Loucy (cell line): ENCODE data around the gene C2.

Experiments
- H2AFZ ChIP-seq: fragments of 200-600 bp; sonication (generic); 2 replicates; pipeline ENCODE4 v1.6.0; 2016; ENCODE audit warnings: antibody characterized with exemption, mild to moderate bottlenecking, low read length, moderate library complexity
- H3F3A ChIP-seq: fragments of 200-600 bp; 2 replicates; pipeline ENCODE4 v1.6.0; 2016; ENCODE audit warnings: antibody characterized with exemption, low read depth, mild to moderate bottlenecking
- H3K27me3 ChIP-seq: fragments of 200-600 bp; sonication (generic); 2 replicates; pipeline ENCODE4 v1.6.1; 2014; ENCODE audit warnings: low read length, mild to moderate bottlenecking; ENCODE audit not compliant: insufficient read depth, poor library complexity, severe bottlenecking
- H3K36me3 ChIP-seq: fragments of 200-600 bp; sonication (generic); 2 replicates; pipeline ENCODE4 v1.6.1; 2016; ENCODE audit warnings: low read length; ENCODE audit not compliant: insufficient read depth
- H3K4me1 ChIP-seq: fragments of 200-600 bp; sonication (generic); 2 replicates; pipeline ENCODE4 v1.5.1; 2014; ENCODE audit warnings: low read length, mild to moderate bottlenecking; ENCODE audit not compliant: insufficient read depth, poor library complexity, severe bottlenecking
- H3K4me2 ChIP-seq: fragments of 200-600 bp; sonication (generic); 2 replicates; pipeline ENCODE4 v1.6.0; 2014; ENCODE audit warnings: antibody characterized with exemption, low read length, low read depth, mild to moderate bottlenecking; ENCODE audit not compliant: poor library complexity, severe bottlenecking
- H3K4me3 ChIP-seq: fragments of 200-600 bp; sonication (generic); 2 replicates; pipeline ENCODE4 v1.5.1; 2014; ENCODE audit warnings: low read length, mild to moderate bottlenecking, mixed read lengths; ENCODE audit not compliant: poor library complexity, severe bottlenecking
- H3K79me2 ChIP-seq: fragments of 200-600 bp; sonication (generic); 2 replicates; pipeline ENCODE4 v1.6.1; 2014; ENCODE audit warnings: low read length; ENCODE audit not compliant: insufficient read depth
- H3K9ac ChIP-seq: fragments of 200-600 bp; sonication (generic); 2 replicates; pipeline ENCODE4 v1.6.0; 2014; ENCODE audit warnings: mild to moderate bottlenecking, low read depth, low read length, moderate library complexity; ENCODE audit not compliant: poor library complexity, severe bottlenecking
- H3K9me2 ChIP-seq: fragments of 200-600 bp; sonication (generic); replicated peaks from 2 replicates; pipeline ENCODE4 v1.6.1; 2016; ENCODE audit warnings: low read depth, low read length, mixed read lengths
- H3K9me3 ChIP-seq: fragments of 200-600 bp; sonication (generic); 2 replicates; pipeline ENCODE4 v1.6.1; 2014; ENCODE audit warnings: mild to moderate bottlenecking, antibody characterized with exemption, low read length, low read depth; ENCODE audit not compliant: insufficient read depth
- H4K20me1 ChIP-seq: fragments of 200-600 bp; sonication (generic); 2 replicates; pipeline ENCODE4 v1.6.0; 2014; ENCODE audit warnings: antibody characterized with exemption, low read length, mild to moderate bottlenecking; ENCODE audit not compliant: insufficient read depth, poor library complexity, severe bottlenecking
- EZH2phosphoT487 ChIP-seq: fragments of 200-600 bp; IDR thresholded peaks from 2 replicates; pipeline ENCODE4 v1.6.1; 2018; ENCODE audit warnings: antibody characterized with exemption, mild to moderate bottlenecking, moderate library complexity, borderline replicate concordance
- TF ChIP-seq, protein P1 (sequence below): fragments of 200-600 bp; sonication (generic); conservative IDR thresholded peaks from 2 replicates; pipeline ENCODE4 v1.5.1; 2014; ENCODE audit warnings: mild to moderate bottlenecking, antibody characterized with exemption, low read length

The C2 gene

DNA sequence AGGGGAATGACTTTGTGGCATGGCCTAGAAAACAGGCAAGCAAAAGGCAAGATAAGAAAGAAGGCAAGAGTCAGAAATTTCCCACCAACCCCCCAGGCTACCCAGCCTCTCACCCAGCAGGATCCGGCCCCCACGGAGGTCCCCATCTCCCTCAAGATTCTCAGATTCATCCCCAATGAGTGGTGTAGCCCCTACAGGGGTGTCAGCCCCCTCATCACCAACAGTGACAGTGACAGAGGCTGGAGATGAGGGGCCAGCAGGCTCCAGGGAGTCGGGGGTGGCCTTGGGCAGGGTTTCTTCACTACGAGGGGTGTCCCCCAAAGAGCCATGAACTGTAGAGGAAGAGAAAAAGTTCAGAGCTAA, 31.0 kb upstream of the C2 start:
- Histone ChIP-seq H2AFZ (no peak overlapping the region), H3K9me3 (no peaks in the 10 kb centered on the region), H3K9me2 (no peaks in the 10 kb centered on the region), H3K27me3 (peaks cover 4% of the 10 kb centered on the region), H3F3A (no peaks in the 10 kb centered on the region), H3K4me1 (peaks cover 42% of the 10 kb centered on the region), H3K4me3 (peak overlapping the region; percentile 79), H4K20me1 (peaks cover 26% of the 10 kb centered on the region), H3K79me2 (peaks cover 62% of the 10 kb centered on the region), H3K36me3 (peaks cover 25% of the 10 kb centered on the region; the same call in 1 of the 2 replicates), H3K9ac (peak overlapping the region; percentile 83), H3K4me2 (peak overlapping the region; percentile 98)
- TF ChIP-seq, protein P1, sequence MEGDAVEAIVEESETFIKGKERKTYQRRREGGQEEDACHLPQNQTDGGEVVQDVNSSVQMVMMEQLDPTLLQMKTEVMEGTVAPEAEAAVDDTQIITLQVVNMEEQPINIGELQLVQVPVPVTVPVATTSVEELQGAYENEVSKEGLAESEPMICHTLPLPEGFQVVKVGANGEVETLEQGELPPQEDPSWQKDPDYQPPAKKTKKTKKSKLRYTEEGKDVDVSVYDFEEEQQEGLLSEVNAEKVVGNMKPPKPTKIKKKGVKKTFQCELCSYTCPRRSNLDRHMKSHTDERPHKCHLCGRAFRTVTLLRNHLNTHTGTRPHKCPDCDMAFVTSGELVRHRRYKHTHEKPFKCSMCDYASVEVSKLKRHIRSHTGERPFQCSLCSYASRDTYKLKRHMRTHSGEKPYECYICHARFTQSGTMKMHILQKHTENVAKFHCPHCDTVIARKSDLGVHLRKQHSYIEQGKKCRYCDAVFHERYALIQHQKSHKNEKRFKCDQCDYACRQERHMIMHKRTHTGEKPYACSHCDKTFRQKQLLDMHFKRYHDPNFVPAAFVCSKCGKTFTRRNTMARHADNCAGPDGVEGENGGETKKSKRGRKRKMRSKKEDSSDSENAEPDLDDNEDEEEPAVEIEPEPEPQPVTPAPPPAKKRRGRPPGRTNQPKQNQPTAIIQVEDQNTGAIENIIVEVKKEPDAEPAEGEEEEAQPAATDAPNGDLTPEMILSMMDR = no peak

DNA sequence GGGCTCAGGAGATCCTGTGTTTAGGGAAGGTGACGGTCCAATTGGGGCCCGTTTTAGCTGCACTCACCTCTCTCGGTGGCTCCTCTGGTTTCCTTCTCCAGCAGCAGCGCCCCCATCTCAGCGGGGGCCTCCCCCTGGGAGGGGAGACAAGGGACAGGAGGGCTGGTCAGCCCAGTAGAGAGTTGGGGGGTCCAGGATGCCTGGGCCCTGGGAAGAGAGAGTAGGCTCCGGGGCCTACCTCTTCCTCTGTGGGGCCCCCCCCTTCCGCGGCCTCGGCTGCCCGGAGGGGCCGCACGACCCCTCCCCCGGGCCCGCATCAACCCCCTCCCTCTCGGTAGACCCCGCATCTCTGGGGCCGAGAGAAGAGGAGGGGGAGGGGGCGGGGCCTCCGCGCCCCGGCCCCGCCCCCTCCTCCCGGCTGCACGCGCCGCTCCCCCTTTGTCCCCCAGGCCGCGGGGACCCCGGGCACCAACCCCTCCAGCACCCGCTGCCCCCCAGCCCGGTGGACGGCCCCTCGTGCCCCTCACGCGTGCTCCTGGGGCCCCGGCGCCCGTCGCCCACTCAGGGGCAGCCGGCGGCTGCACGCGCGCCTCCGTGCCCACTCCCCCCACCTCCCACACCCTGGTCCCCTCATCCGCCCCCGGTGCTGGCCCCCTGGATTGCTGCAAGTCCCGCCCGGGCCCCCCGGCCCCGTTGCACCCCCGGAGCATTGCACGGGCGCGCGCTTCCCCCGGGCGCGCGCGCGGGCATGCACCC, 30.5 kb upstream of the C2 start:
- Histone ChIP-seq H3F3A (no peaks in the 10 kb centered on the region), H3K9me3 (no peaks in the 10 kb centered on the region), H3K79me2 (peaks cover 65% of the 10 kb centered on the region), H3K4me2 (peak overlapping the region; percentile 98), H3K4me1 (peaks cover 42% of the 10 kb centered on the region), H3K9ac (peak overlapping the region; percentile 83), H3K9me2 (no peaks in the 10 kb centered on the region), H3K4me3 (peak overlapping the region; percentile 79), H2AFZ (peak overlapping the region; percentile 85; the same call in 1 of the 2 replicates), H3K36me3 (peaks cover 20% of the 10 kb centered on the region; the same call in 1 of the 2 replicates), H3K27me3 (peaks cover 4% of the 10 kb centered on the region), H4K20me1 (peaks cover 26% of the 10 kb centered on the region)
- TF ChIP-seq, protein P1 = no peak
- no peak for TF ChIP-seq EZH2phosphoT487

DNA sequence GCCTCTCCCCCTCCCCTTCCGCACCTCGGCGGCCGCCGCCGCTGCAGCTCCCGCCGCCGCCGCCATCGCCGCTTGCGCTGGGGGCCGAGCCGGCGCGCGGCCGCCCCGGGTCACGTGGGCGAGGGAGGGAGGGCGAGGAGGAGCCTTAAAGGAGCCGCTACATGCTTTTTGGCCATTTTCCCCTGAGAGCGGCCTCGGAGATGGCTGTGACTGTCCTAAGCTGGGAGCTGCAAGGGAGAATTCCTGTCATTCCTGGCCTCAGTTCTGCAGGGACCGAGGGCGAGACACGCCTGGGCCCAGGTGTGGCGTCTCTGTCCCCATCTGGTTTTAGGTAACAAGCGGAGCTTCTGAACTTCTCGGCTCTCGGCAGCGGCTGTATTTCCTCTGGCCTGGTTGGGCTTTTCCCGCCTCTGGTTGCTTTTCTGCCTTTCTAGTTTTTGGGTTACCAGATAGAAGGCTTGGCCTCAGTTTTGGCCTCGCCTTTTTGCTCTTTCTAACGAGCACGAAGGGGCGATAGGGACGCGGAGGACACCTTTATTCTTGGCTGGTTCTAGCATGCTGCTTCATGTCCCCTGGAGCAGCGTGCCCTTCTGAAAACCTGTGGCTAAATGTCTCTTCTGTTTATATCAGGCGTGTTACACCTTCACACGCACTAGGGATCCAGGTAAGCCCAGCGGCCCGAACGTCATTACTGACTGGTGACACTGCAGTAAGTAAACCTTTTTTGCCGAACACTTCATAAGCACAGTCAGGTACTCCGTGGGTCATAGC, 29.7 kb upstream of the C2 start, which contains the start of gene EHMT2:
Gene EHMT2 (minus strand): TSS at position 87 of the 771 bp plus-strand sequence. CDS start 21 bp downstream, at position 66.
- H3K9me3 ChIP-seq = no peaks in the 10 kb centered on the region
- peak within 1 kb of the TSS; percentile 85 for H2AFZ ChIP-seq
- no peak for TF ChIP-seq EZH2phosphoT487
- TF ChIP-seq, protein P1 = no peak

More for the DNA sequence above, 29.7 kb upstream of the C2 start, which contains the start of gene EHMT2:
- Histone ChIP-seq H3F3A (no peaks in the 10 kb centered on the region), H3K4me2 (peak within 1 kb of the TSS; percentile 98), H3K9me2 (no peaks in the 10 kb centered on the region), H3K9ac (peak within 1 kb of the TSS; percentile 83), H3K36me3 (peaks cover 13% of the 10 kb centered on the region; the same call in 1 of the 2 replicates), H3K4me1 (peaks cover 43% of the 10 kb centered on the region), H3K27me3 (peaks cover 4% of the 10 kb centered on the region), H3K4me3 (peak within 1 kb of the TSS; percentile 79), H3K79me2 (peaks cover 62% of the 10 kb centered on the region), H4K20me1 (peaks cover 25% of the 10 kb centered on the region)
